ENCODE results near the gene KANSL1. TPM values are rescaled to one million over a fixed set of nuclear protein-coding genes. Genes with fewer than 3 reads are reported as not detected.
"Not testable (repeated sequence)": the region's sequence is repeated elsewhere in the genome, so short reads cannot be mapped to it uniquely, and the experiment has no call there.

The KANSL1 gene
- 91.5 and 93.9 TPM in 2 replicates for total RNA-seq

GRCh38 chr17:46193151-46193625 is at the start of gene KANSL1:
TSS of gene KANSL1 (minus strand) at chr17:46193429. CDS start at chr17:46172143, 21,286 bp downstream.
- H3K36me3 Mint-ChIP-seq (ENCODE audit: low read depth), result peaks cover 37% of the 10 kb centered on the region
- H3K4me3 Mint-ChIP-seq (ENCODE audit: low read depth), result peak within 1 kb of the TSS; percentile 98
- peaks cover 61% of the 10 kb centered on the region for H3K4me1 Mint-ChIP-seq (ENCODE audit: low read depth)
- no peaks in the 10 kb centered on the region for H3K27me3 Mint-ChIP-seq (ENCODE audit: low read depth)
- peak within 1 kb of the TSS; percentile 99 for H3K27ac Mint-ChIP-seq
- no peaks in the 10 kb centered on the region for H3K9me3 Mint-ChIP-seq
- DNase-seq (ENCODE audit: low spot score), result peak; percentile 87
- intact Hi-C loops (cut with micrococcal nuclease), result loop anchor here (5.0 to 10.0 kb wide), 2 partner anchors 74 to 878 kb away; partner anchors contain the start of gene MAP3K14

GRCh38 chr17:46231359-46231758 is 38.1 kb upstream of the KANSL1 start:
- DNase-seq (ENCODE audit: low spot score); H3K36me3 Mint-ChIP-seq (ENCODE audit: low read depth); H3K27ac Mint-ChIP-seq; intact Hi-C loops (cut with micrococcal nuclease); H3K4me3 Mint-ChIP-seq (ENCODE audit: low read depth); H3K4me1 Mint-ChIP-seq (ENCODE audit: low read depth); H3K9me3 Mint-ChIP-seq: not testable (repeated sequence)
- H3K27me3 Mint-ChIP-seq (ENCODE audit: low read depth), result peaks cover 13% of the 10 kb centered on the region

- Mint-ChIP-seq H3K4me3 (ENCODE audit: low read depth) (peak overlapping the region; percentile 81), H3K27ac (peak overlapping the region; percentile 47), H3K4me1 (ENCODE audit: low read depth) (peaks cover 10% of the 10 kb centered on the region)
- peak; percentile 93 for DNase-seq (ENCODE audit: low spot score)
- H3K36me3 Mint-ChIP-seq (ENCODE audit: low read depth); intact Hi-C loops (cut with micrococcal nuclease); H3K9me3 Mint-ChIP-seq; H3K27me3 Mint-ChIP-seq (ENCODE audit: low read depth): not testable (repeated sequence)
Observed at GRCh38 chr17:46225274-46225794, 32.1 kb upstream of the KANSL1 start.

- H3K27ac Mint-ChIP-seq; H3K36me3 Mint-ChIP-seq (ENCODE audit: low read depth); H3K9me3 Mint-ChIP-seq; intact Hi-C loops (cut with micrococcal nuclease); H3K27me3 Mint-ChIP-seq (ENCODE audit: low read depth); DNase-seq (ENCODE audit: low spot score): not testable (repeated sequence)
- peak overlapping the region; percentile 81 for H3K4me3 Mint-ChIP-seq (ENCODE audit: low read depth)
- peaks cover 10% of the 10 kb centered on the region for H3K4me1 Mint-ChIP-seq (ENCODE audit: low read depth)
Observed at GRCh38 chr17:46224864-46225263, 31.6 kb upstream of the KANSL1 start.

GRCh38 chr17:46223041-46223440 is 29.8 kb upstream of the KANSL1 start:
- H3K27ac Mint-ChIP-seq; DNase-seq (ENCODE audit: low spot score); intact Hi-C loops (cut with micrococcal nuclease); H3K9me3 Mint-ChIP-seq; H3K27me3 Mint-ChIP-seq (ENCODE audit: low read depth): not testable (repeated sequence)
- Mint-ChIP-seq H3K4me3 (ENCODE audit: low read depth) (peak overlapping the region; percentile 42), H3K4me1 (ENCODE audit: low read depth) (peaks cover 10% of the 10 kb centered on the region), H3K36me3 (ENCODE audit: low read depth) (peaks cover 20% of the 10 kb centered on the region)

- no peak overlapping the region for H3K4me3 Mint-ChIP-seq (ENCODE audit: low read depth)
- peaks cover 20% of the 10 kb centered on the region for H3K4me1 Mint-ChIP-seq (ENCODE audit: low read depth)
- no peak overlapping the region for H3K27ac Mint-ChIP-seq
- H3K27me3 Mint-ChIP-seq (ENCODE audit: low read depth), result no peaks in the 10 kb centered on the region
- peaks cover 55% of the 10 kb centered on the region for H3K36me3 Mint-ChIP-seq (ENCODE audit: low read depth)
- no peaks in the 10 kb centered on the region for H3K9me3 Mint-ChIP-seq
- DNase-seq (ENCODE audit: low spot score), result no peak
- intact Hi-C loops (cut with micrococcal nuclease), result no loop called here
Observed at GRCh38 chr17:46216682-46217081, 23.5 kb upstream of the KANSL1 start.

GRCh38 chr17:46212634-46213435 is 19.6 kb upstream of the KANSL1 start:
- H3K4me3 Mint-ChIP-seq (ENCODE audit: low read depth), result no peak overlapping the region
- intact Hi-C loops (cut with micrococcal nuclease), result loop anchor here (5.0 kb wide), 2 partner anchors 171 to 211 kb away; no protein-coding TSS in a partner anchor
- no peaks in the 10 kb centered on the region for H3K9me3 Mint-ChIP-seq
- H3K4me1 Mint-ChIP-seq (ENCODE audit: low read depth), result peaks cover 27% of the 10 kb centered on the region
- no peaks in the 10 kb centered on the region for H3K27me3 Mint-ChIP-seq (ENCODE audit: low read depth)
- H3K36me3 Mint-ChIP-seq (ENCODE audit: low read depth), result peaks cover 59% of the 10 kb centered on the region
- H3K27ac Mint-ChIP-seq, result no peak overlapping the region
- peak; percentile 40 for DNase-seq (ENCODE audit: low spot score)

GRCh38 chr17:46208997-46209396 is 15.8 kb upstream of the KANSL1 start:
- intact Hi-C loops (cut with micrococcal nuclease), result no loop called here
- Mint-ChIP-seq H3K4me3 (ENCODE audit: low read depth) (no peak overlapping the region), H3K4me1 (ENCODE audit: low read depth) (peaks cover 16% of the 10 kb centered on the region)

GRCh38 chr17:46205975-46206374 is 12.7 kb upstream of the KANSL1 start:
- Mint-ChIP-seq H3K27me3 (ENCODE audit: low read depth) (no peaks in the 10 kb centered on the region), H3K4me3 (ENCODE audit: low read depth) (no peak overlapping the region), H3K9me3 (peaks cover 7% of the 10 kb centered on the region), H3K27ac (no peak overlapping the region), H3K4me1 (ENCODE audit: low read depth) (peaks cover 15% of the 10 kb centered on the region), H3K36me3 (ENCODE audit: low read depth) (peaks cover 58% of the 10 kb centered on the region)
- DNase-seq (ENCODE audit: low spot score), result no peak
- intact Hi-C loops (cut with micrococcal nuclease), result no loop called here

More at GRCh38 chr17:46208997-46209396, 15.8 kb upstream of the KANSL1 start:
- peaks cover 7% of the 10 kb centered on the region for H3K9me3 Mint-ChIP-seq
- no peak overlapping the region for H3K27ac Mint-ChIP-seq
- peaks cover 60% of the 10 kb centered on the region for H3K36me3 Mint-ChIP-seq (ENCODE audit: low read depth)
- DNase-seq (ENCODE audit: low spot score), result no peak
- H3K27me3 Mint-ChIP-seq (ENCODE audit: low read depth), result no peaks in the 10 kb centered on the region

- no peak for DNase-seq (ENCODE audit: low spot score)
- Mint-ChIP-seq H3K4me1 (ENCODE audit: low read depth) (peaks cover 28% of the 10 kb centered on the region), H3K9me3 (peaks cover 7% of the 10 kb centered on the region), H3K27me3 (ENCODE audit: low read depth) (no peaks in the 10 kb centered on the region), H3K27ac (no peak overlapping the region), H3K36me3 (ENCODE audit: low read depth) (peaks cover 42% of the 10 kb centered on the region), H3K4me3 (ENCODE audit: low read depth) (no peak overlapping the region)
- intact Hi-C loops (cut with micrococcal nuclease), result no loop called here
Observed at GRCh38 chr17:46202424-46202823, 9.2 kb upstream of the KANSL1 start.

GRCh38 chr17:46201491-46201890 is 8.3 kb upstream of the KANSL1 start:
- peaks cover 44% of the 10 kb centered on the region for H3K36me3 Mint-ChIP-seq (ENCODE audit: low read depth)
- H3K27me3 Mint-ChIP-seq (ENCODE audit: low read depth), result no peaks in the 10 kb centered on the region
- peaks cover 33% of the 10 kb centered on the region for H3K4me1 Mint-ChIP-seq (ENCODE audit: low read depth)
- no peak for DNase-seq (ENCODE audit: low spot score)
- H3K27ac Mint-ChIP-seq, result no peak overlapping the region
- intact Hi-C loops (cut with micrococcal nuclease), result no loop called here
- peaks cover 7% of the 10 kb centered on the region for H3K9me3 Mint-ChIP-seq
- H3K4me3 Mint-ChIP-seq (ENCODE audit: low read depth), result no peak overlapping the region

- no peak for DNase-seq (ENCODE audit: low spot score)
- H3K27me3 Mint-ChIP-seq (ENCODE audit: low read depth), result no peaks in the 10 kb centered on the region
- intact Hi-C loops (cut with micrococcal nuclease), result no loop called here
- peaks cover 32% of the 10 kb centered on the region for H3K36me3 Mint-ChIP-seq (ENCODE audit: low read depth)
- H3K4me1 Mint-ChIP-seq (ENCODE audit: low read depth), result peaks cover 44% of the 10 kb centered on the region
- H3K27ac Mint-ChIP-seq, result no peak overlapping the region
- H3K9me3 Mint-ChIP-seq, result no peaks in the 10 kb centered on the region
- H3K4me3 Mint-ChIP-seq (ENCODE audit: low read depth), result no peak overlapping the region
Observed at GRCh38 chr17:46200197-46200596, 7.0 kb upstream of the KANSL1 start.

GRCh38 chr17:46199379-46199778 is 6.2 kb upstream of the KANSL1 start:
- H3K4me1 Mint-ChIP-seq (ENCODE audit: low read depth), result peaks cover 51% of the 10 kb centered on the region
- intact Hi-C loops (cut with micrococcal nuclease), result loop anchor here (10.0 kb wide), 1 partner anchor 885 kb away; the partner anchor contains the start of gene MAP3K14
- peaks cover 24% of the 10 kb centered on the region for H3K36me3 Mint-ChIP-seq (ENCODE audit: low read depth)
- no peaks in the 10 kb centered on the region for H3K27me3 Mint-ChIP-seq (ENCODE audit: low read depth)
- no peak overlapping the region for H3K27ac Mint-ChIP-seq
- no peak for DNase-seq (ENCODE audit: low spot score)
- no peaks in the 10 kb centered on the region for H3K9me3 Mint-ChIP-seq
- H3K4me3 Mint-ChIP-seq (ENCODE audit: low read depth), result no peak overlapping the region
